Activated T-cell treated with anti-CD3 and anti-CD28 coated beads, Interleukin-2, amount 50 U/mL, for 4 hours (primary cell): ENCODE measurements around the gene SULT1A1. TPM values are rescaled to one million over a fixed set of nuclear protein-coding genes. Genes with fewer than 3 reads are reported as not detected.

Experiments used
- ATAC-seq, 2 donors: fragments of 200-7000 bp; cut with Tn5 transposase; one replicate each; pipeline ENCODE4 v1.10.0; 2021
- DNase-seq: peaks from one replicate; pipeline ENCODE4 v3.0.0-alpha.2; 2020
- H3K27me3 Mint-ChIP-seq: one replicate; pipeline ENCODE4 v1.8.0; 2021; ENCODE audit warnings: low read depth, mixed read lengths
- H3K36me3 Mint-ChIP-seq: one replicate; pipeline ENCODE4 v1.8.0; 2022; ENCODE audit warnings: mixed read lengths; ENCODE audit not compliant: insufficient read depth
- H3K4me1 Mint-ChIP-seq: one replicate; pipeline ENCODE4 v1.8.0; 2021; ENCODE audit warnings: low read depth, mixed read lengths
- H3K4me3 Mint-ChIP-seq: one replicate; pipeline ENCODE4 v1.8.0; 2021; ENCODE audit warnings: mild to moderate bottlenecking, moderate library complexity, mixed read lengths
- H3K9me3 Mint-ChIP-seq: one replicate; pipeline ENCODE4 v1.8.0; 2021; ENCODE audit warnings: mixed read lengths
- total RNA-seq, 3 donors: library from RNA; stranded (reverse); gene quantifications; one replicate each; pipeline ENCODE4 v1.2.1, GENCODE V29; 2021

The SULT1A1 gene
- total RNA-seq, 3 donors from 2014 or later, result 4.8 to 5.5 (median 5.0) TPM

DNA sequence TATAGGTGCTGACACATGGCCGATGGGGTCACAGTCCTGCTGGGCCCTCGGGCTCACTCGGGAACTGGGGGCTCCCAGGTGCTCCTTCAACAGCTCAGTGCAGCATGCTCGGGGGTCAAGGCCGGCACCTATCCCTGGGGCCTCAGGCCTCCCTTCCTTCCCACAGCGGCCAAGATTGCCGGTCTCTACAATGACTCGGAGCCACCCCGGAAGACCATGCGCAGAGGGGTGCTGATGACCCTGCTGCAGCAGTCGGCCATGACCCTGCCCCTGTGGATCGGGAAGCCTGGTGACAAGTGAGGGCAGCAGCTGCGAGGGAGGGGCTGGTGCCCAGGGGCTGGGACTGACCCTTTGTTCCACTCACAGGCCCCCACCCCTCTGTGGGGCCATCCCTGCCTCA lies 19.9 kb downstream of the SULT1A1 start:
- H3K9me3 Mint-ChIP-seq, result no peaks in the 10 kb centered on the region
- H3K36me3 Mint-ChIP-seq, result peaks cover 25% of the 10 kb centered on the region
- no peaks in the 10 kb centered on the region for H3K27me3 Mint-ChIP-seq
- ATAC-seq (no peak), DNase-seq (no peak)
- H3K4me3 Mint-ChIP-seq, result no peak overlapping the region
- H3K4me1 Mint-ChIP-seq, result no peaks in the 10 kb centered on the region

DNA sequence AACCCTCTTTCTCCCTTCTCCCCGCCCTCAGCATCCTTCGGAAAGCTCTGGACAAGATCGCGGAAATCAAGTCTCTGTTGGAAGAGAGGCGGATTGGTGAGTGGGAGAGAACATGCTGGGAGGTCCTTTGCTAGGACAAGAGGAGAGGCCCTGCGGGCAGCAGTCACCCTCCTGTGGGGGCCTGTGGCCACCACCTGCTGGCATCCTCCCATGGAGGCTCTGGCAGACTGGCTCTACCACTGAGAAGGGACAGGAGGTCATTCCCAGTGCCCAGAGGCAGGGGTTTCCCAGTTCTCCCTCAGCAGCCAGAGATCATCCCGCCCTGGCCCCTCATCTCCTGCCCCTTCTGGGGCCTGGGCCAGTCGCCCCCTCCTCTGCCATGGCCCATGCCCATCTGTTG lies 20.8 kb downstream of the SULT1A1 start:
- Mint-ChIP-seq H3K9me3 (no peaks in the 10 kb centered on the region), H3K36me3 (peaks cover 28% of the 10 kb centered on the region), H3K27me3 (no peaks in the 10 kb centered on the region), H3K4me3 (no peak overlapping the region), H3K4me1 (no peaks in the 10 kb centered on the region)
- ATAC-seq (no peak), DNase-seq (no peak)

DNA sequence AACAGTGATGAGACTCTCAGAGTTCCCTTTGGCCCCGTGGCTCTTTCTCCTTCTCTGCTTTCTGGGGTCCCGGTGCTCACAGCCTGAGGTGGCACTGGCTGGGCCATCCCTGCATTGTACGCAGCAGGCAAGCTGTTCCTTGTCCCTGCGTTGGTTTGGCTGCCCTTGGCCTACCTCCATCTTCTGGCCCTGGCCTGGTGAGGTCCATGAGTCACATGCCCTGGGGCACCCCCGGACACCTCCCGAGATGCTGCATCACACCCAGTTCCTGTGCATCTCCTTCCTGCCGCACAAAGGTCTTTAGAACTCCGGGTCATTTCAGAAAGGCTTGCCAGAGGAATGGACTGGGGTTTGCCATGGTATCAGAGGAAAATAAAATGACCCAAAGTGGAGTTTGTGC lies 22.5 kb downstream of the SULT1A1 start:
- no peaks in the 10 kb centered on the region for H3K27me3 Mint-ChIP-seq
- H3K36me3 Mint-ChIP-seq, result peaks cover 34% of the 10 kb centered on the region
- ATAC-seq, result no peak
- no peaks in the 10 kb centered on the region for H3K9me3 Mint-ChIP-seq
- no peak for DNase-seq
- H3K4me1 Mint-ChIP-seq, result no peaks in the 10 kb centered on the region
- no peak overlapping the region for H3K4me3 Mint-ChIP-seq

DNA sequence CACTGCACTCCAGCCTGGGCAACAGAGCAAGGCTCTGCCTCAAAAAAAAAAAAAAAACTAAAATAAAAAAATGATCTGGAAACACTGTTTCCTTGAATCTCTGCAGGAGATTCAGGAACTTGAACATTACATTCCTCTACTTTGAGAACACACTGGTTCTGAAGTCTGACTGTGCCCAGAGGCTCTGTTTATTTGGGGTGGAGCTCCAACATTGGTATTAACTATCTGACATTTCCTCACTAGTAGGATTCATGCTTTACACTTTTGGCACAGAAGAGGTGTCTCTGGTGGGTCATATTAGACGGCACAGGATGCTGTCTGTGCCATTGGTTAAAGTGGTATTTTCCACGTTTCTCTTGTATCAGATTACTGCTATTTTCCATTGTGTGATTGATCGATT lies 23.4 kb downstream of the SULT1A1 start:
- H3K9me3 Mint-ChIP-seq, result no peaks in the 10 kb centered on the region
- H3K36me3 Mint-ChIP-seq, result peaks cover 36% of the 10 kb centered on the region
- no peaks in the 10 kb centered on the region for H3K4me1 Mint-ChIP-seq

DNA sequence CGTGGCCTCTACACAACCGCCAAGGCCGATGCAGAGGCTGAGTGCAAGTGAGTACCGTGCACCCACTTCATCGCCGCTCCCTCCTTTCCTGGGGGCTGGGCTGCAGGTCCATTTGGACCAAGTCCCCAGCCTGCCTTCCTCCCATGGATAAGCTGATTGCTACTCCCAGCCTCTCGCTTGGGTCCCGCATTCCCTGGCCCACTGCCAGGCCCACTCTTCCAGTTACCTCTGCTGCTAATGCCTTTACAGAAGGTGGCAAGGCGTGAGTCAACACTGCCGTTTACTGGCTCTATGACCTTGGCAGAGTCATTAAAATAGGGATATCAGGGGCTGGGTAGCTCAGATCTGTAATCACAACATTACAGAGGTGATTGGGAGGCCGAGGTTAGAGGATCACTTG lies 24.2 kb downstream of the SULT1A1 start:
- Mint-ChIP-seq H3K4me1 (no peaks in the 10 kb centered on the region), H3K27me3 (no peaks in the 10 kb centered on the region), H3K9me3 (no peaks in the 10 kb centered on the region), H3K4me3 (no peak overlapping the region), H3K36me3 (peaks cover 32% of the 10 kb centered on the region)
- DNase-seq, result no peak
- no peak for ATAC-seq

More for the DNA sequence above, 23.4 kb downstream of the SULT1A1 start:
- Mint-ChIP-seq H3K27me3 (no peaks in the 10 kb centered on the region), H3K4me3 (no peak overlapping the region)
- no peak for DNase-seq
- no peak for ATAC-seq

DNA sequence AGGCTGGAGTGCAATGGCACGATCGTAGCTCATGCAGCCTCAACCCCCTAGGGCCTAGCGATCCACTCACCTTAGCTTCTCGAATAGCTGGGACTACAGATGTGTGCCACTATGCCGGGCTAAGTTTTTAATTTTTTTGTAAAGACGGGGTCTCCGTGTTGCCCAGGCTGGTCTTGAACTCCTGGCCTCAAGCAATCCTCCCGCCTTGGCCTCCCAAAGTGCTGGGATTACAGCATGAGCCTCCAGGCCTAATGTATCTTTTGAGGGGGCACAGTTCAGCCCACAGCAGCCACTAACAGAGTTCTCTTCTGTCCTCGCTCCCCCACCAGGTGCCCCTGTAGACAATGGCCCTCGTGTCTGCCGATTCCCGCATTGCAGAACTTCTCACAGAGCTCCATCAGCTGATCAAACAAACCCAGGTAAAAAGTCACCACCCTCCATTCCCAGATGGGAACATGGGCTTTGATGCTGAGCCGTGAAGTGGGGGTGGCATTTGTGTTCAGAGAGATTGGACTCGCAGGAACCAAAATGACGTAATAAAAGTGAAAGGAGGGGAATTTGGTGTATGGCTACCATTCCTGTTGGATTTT lies 29.0 kb downstream of the SULT1A1 start:
- no peak for ATAC-seq
- Mint-ChIP-seq H3K9me3 (no peaks in the 10 kb centered on the region), H3K27me3 (no peaks in the 10 kb centered on the region), H3K36me3 (peaks cover 27% of the 10 kb centered on the region), H3K4me3 (no peak overlapping the region), H3K4me1 (peaks cover 2% of the 10 kb centered on the region)
- no peak for DNase-seq

DNA sequence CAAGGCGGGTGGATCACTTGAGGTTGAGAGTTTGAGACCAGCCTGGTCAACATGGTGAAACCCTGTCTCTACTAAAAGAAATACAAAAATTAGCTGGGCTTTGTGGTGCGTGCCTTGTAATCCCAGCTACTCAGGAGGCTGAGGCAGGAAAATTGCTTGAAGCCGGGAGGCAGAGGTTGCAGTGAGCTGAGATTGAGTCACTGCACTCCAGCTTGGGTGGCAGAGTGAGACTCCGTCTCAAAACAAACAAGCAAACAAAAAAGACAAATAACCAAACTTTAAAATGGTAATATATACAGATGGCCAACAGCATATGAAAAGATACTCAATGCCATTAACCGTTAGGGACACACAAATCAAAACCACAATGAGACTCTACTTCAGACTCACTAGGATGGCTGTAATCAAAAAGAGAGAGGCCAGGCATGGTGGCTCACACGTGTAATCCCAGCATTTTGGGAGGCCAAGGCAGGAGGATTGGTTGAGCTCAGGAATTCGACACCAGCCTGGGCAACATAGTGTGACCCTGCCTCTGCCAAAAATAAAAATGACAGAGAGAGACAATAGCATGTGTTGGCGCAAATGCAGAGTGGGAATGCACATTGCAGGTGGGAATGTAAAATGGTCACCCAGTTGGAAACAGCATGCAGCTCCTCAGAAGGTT lies 34.3 kb downstream of the SULT1A1 start:
- ATAC-seq (no peak), DNase-seq (no peak)
- Mint-ChIP-seq H3K4me1 (peaks cover 23% of the 10 kb centered on the region), H3K4me3 (no peak overlapping the region), H3K36me3 (peaks cover 6% of the 10 kb centered on the region), H3K9me3 (no peaks in the 10 kb centered on the region), H3K27me3 (no peaks in the 10 kb centered on the region)

DNA sequence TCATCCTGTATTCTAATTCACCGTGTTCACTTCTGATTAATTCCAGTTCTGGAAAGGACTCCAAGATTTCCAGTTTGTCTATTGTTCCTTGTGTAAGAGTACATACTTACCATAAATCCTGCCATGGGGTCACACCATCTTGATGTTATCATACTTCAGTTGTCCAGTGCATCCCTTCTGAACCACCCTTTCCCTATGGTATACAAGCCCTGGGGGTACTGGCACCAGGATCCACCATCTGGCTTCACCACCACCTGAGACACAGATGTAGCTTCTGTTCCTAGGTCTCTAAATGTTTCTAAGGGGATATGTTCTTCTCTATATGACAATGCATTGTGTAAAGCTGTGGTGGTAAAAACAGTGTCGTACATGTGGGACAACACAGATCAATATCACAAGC lies 34.9 kb downstream of the SULT1A1 start:
- Mint-ChIP-seq H3K27me3 (no peaks in the 10 kb centered on the region), H3K9me3 (no peaks in the 10 kb centered on the region), H3K4me1 (peaks cover 23% of the 10 kb centered on the region), H3K4me3 (no peak overlapping the region), H3K36me3 (peaks cover 6% of the 10 kb centered on the region)
- ATAC-seq (no peak), DNase-seq (no peak)

DNA sequence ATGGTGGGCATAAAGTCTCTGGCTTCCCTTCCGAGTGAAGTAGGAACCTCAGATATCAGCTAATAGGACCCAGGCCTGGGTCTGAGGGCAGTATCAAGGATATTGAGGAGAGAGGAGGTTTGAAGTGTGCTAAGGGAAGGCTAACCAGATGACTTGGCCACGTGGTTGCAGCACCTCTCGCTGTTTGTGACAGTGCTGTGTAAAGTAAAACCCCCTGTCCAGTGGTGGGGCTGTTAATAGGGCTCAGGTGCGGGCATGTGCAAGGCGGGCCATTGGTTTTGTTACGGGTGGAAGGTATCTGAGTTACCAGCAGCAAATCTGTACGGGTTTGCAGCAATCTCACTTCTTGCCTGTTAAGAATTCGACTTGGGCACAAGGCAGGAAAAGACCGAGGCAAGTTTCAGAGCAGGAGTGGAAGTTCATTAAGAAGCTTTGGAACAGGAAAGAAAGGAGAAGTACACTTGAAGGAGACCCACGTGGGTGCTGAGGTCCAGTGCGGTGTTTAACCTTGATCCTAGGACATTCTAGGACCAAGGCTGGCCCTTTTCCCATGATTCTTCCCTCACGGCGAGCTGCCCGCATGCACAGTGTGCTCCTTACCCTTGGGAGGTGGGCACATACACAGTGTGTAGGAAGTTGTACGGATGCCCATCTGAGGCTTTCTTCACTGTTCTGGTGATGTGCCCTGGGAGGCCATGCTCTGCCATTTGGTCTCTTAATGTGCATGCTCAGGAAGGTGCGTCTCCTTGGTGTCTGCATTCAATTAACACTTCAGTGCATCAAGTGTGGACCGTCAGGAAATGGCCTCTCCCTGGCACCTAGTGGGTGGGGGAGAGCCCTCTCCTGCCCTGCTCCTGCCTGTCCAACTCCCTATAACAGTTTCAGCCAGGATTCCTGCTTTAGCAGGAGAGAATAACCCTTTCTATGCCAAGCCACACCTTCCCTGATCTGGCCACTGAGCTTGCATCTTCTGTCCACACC lies 35.8 kb downstream of the SULT1A1 start:
- Mint-ChIP-seq H3K4me3 (no peak overlapping the region), H3K36me3 (peaks cover 6% of the 10 kb centered on the region), H3K27me3 (no peaks in the 10 kb centered on the region), H3K9me3 (no peaks in the 10 kb centered on the region), H3K4me1 (peaks cover 24% of the 10 kb centered on the region)
- ATAC-seq, result no peak
- no peak for DNase-seq

DNA sequence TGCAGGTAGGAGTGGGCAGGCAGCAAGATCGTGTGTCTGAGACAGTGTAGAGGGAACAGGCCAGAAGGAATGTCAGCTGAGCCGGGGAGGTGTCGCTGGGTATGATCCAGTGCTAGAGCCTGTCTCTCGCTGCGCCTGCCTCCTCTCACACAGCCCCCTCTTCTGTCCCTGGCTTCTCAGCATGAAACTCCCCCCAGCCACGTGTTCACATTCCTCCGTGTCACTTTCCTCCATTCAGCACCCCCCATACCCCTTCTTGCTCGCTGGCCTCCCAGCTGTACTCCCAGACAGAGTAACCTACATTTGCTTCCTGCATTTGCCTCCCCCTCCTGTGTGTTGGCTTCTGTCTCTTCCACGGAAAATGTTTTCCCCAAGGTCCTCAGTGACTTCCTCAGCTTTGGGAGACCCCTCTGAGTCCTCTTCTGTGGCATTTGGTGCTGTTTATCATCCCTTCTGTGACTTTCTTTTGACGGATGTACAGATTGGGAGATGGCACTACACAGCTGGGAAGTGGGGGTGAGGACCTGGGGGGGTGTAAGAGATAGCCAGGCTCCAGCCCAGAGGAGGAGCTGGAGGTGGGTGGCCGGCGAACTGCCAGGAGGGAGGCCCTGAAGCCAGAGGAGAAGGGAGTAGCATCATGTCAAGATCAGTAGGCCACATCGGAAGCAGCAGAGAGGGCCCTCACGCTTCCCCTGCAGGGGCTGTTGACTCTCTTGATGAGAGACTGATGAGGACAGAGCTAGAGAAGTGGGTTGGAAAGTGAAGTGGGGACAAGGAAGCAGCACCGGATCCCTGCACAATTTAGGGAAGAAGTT lies 36.9 kb downstream of the SULT1A1 start:
- Mint-ChIP-seq H3K4me1 (peaks cover 25% of the 10 kb centered on the region), H3K27me3 (no peaks in the 10 kb centered on the region), H3K9me3 (no peaks in the 10 kb centered on the region), H3K4me3 (no peak overlapping the region), H3K36me3 (peaks cover 4% of the 10 kb centered on the region)
- DNase-seq (no peak), ATAC-seq (no peak)

DNA sequence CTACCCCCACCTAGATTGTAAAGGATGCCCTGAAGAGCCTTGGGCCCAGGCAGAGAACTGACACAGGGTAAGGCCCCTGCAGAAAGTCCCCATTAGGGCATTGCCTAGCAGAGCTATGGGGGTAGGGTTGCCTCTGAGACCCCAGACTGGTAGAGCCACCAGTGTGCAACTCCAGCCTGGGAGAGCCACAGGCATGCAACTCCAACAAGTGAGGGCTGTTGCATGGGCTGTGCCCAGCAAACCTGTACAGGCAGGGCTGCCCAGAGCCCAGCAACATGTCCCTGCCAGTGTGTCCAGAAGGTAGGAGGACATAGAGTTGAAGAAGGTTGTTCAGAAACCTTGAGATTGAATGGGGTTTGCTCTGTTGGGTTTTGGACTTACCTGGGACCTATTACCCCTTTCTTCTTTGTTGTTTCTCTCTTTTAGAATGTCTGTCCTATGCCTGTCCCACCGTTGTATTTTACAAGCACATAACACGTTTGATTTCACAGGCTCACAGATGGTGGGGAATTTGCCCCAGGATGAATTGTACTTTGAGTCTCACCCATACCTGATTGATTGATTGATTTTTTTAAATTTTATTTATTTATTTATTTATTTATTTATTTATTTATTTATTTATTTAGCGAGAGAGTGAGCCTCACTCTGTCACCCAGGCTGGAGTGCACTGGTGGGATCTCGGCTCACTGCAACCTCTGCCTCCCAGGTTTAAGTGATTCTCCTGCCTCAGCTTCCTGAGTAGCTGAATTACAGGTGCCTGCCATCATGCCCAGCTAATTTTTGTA lies 39.7 kb downstream of the SULT1A1 start:
- peaks cover 11% of the 10 kb centered on the region for H3K9me3 Mint-ChIP-seq

DNA sequence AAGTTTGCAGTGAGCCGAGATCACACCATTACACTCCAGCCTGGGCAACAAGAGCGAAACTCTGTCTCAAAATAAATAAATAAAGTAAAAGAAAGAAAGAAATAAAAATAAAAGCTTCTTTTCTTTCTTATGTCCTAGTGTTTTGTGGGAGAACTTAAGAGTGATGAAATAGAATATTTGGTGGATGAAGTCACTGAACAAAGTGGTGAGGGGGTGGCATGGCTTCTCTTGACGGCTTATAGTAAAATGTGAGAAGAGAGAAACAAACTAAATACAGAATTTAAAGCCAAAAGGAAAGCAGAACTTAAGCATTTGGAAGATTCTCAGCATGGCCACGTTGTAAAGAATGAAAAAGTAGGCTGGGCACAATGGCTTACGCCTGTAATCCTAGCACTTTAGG lies 40.8 kb downstream of the SULT1A1 start:
- ATAC-seq (no peak), DNase-seq (no peak)
- Mint-ChIP-seq H3K27me3 (no peaks in the 10 kb centered on the region), H3K4me1 (peaks cover 27% of the 10 kb centered on the region), H3K4me3 (no peak overlapping the region), H3K36me3 (peaks cover 15% of the 10 kb centered on the region), H3K9me3 (peaks cover 11% of the 10 kb centered on the region)

More for the DNA sequence above, 39.7 kb downstream of the SULT1A1 start:
- DNase-seq (no peak), ATAC-seq (no peak)
- Mint-ChIP-seq H3K4me3 (no peak overlapping the region), H3K36me3 (peaks cover 13% of the 10 kb centered on the region), H3K27me3 (no peaks in the 10 kb centered on the region), H3K4me1 (peaks cover 29% of the 10 kb centered on the region)

DNA sequence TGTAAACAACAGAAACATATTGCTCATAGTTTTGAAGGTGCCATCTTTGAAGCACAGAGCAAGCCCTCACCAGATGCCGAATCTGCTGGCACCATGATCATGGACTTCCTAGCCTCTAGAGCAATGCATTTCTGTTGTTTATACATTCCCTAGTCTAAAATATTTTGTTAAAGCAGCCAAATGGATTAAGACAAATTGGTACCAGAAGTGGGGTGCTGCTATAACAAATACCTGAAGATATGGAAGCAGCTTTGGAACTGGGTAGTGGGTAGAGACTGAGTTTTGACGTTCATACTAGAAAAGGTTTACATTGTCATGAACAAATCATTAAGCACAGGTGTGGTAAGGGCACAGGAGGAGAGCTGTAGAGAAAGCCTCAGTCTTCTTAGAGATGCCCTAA lies 42.6 kb downstream of the SULT1A1 start:
- Mint-ChIP-seq H3K4me3 (no peak overlapping the region), H3K4me1 (peaks cover 18% of the 10 kb centered on the region), H3K27me3 (no peaks in the 10 kb centered on the region), H3K36me3 (peaks cover 15% of the 10 kb centered on the region), H3K9me3 (peaks cover 11% of the 10 kb centered on the region)
- ATAC-seq, result no peak
- no peak for DNase-seq
